Activated effector memory CD4-positive, alpha-beta T cell treated with Interleukin-2 at 50 U/mL for 16 hours (primary cell): ENCODE results near the gene FCMR.

Experiments
- DNase-seq: peaks from one replicate; pipeline ENCODE4 v3.0.0-alpha.2; 2020

FCMR gene

GRCh38 chr1:206922524-206922923 lies 783 bp upstream of the FCMR start:
- no peak for DNase-seq

- no peak for DNase-seq
These were observed 3.7 kb downstream of the FCMR start for GRCh38 chr1:206918076-206918475.

GRCh38 chr1:206916000-206916709 lies 5.6 kb downstream of the FCMR start:
- DNase-seq, result no peak

- DNase-seq, result no peak
These were observed 6.6 kb downstream of the FCMR start for GRCh38 chr1:206915030-206915735.

GRCh38 chr1:206913766-206914537 lies 7.8 kb downstream of the FCMR start:
- DNase-seq, result no peak

- peak; percentile 43 for DNase-seq
These were observed 9.2 kb downstream of the FCMR start for GRCh38 chr1:206912445-206913095.

- DNase-seq, result no peak
These were observed 10.6 kb downstream of the FCMR start for GRCh38 chr1:206911064-206911663.

- no peak for DNase-seq
These were observed 11.8 kb downstream of the FCMR start for GRCh38 chr1:206909883-206910318.

- DNase-seq, result peak; percentile 40
These were observed 12.4 kb downstream of the FCMR start for GRCh38 chr1:206909161-206909882.

- no peak for DNase-seq
These were observed 13.7 kb downstream of the FCMR start for GRCh38 chr1:206908038-206908437.

- DNase-seq, result no peak
These were observed 14.3 kb downstream of the FCMR start for GRCh38 chr1:206907304-206907991.

- DNase-seq, result no peak
These were observed 16.2 kb downstream of the FCMR start for GRCh38 chr1:206905295-206906164.

- no peak for DNase-seq
These were observed 17.2 kb downstream of the FCMR start for GRCh38 chr1:206904423-206905142.

GRCh38 chr1:206903687-206904086 lies 18.1 kb downstream of the FCMR start:
- DNase-seq, result no peak

GRCh38 chr1:206902702-206903101 lies 19.0 kb downstream of the FCMR start:
- DNase-seq, result no peak

- DNase-seq, result no peak
These were observed 19.8 kb downstream of the FCMR start for GRCh38 chr1:206901944-206902343.

GRCh38 chr1:206900149-206900548 lies 21.6 kb downstream of the FCMR start:
- DNase-seq, result no peak

- DNase-seq, result no peak
These were observed 22.0 kb downstream of the FCMR start for GRCh38 chr1:206899717-206900116.

GRCh38 chr1:206898915-206899431 lies 22.8 kb downstream of the FCMR start:
- no peak for DNase-seq
